Small intestine (tissue), 7 donors: Measurements from ENCODE around the gene LRRC7. TPM values are rescaled to one million over a fixed set of nuclear protein-coding genes. Genes with fewer than 3 reads are reported as not detected.
A peak's percentile ranks its signal among the peaks of the same experiment; 100 is the strongest.

ENCODE experiments used
- DNase-seq, 2 donors: peaks; one replicate each; pipeline versions ENCODE4 v3.0.0 to v3.0.0-alpha.2; 2013
- FAIRE-seq: peaks from 2 replicates; lab custom pipeline; 2012; peaks lifted over from hg19 to GRCh38; lab: Jason Lieb, UNC
- H3K27ac ChIP-seq, 3 donors: one replicate each; pipeline ENCODE4 v1.5.1; 2013; ENCODE audit warnings: low read length in 2 of 3, mild to moderate bottlenecking in 2 of 3, control low read depth in 1 of 3, inconsistent platforms in 1 of 3, low read depth in 1 of 3, moderate library complexity in 1 of 3
- H3K27me3 ChIP-seq, 3 donors: one replicate each; pipeline ENCODE4 v1.6.1; 2013; ENCODE audit warnings: low read length in 3 of 3, inconsistent platforms in 1 of 3; ENCODE audit not compliant: control insufficient read depth in 3 of 3, insufficient read depth in 3 of 3
- H3K36me3 ChIP-seq, 3 donors: one replicate each; pipeline ENCODE4 v1.6.1; 2013; ENCODE audit warnings: low read length in 3 of 3, inconsistent platforms in 1 of 3, low read depth in 1 of 3, mild to moderate bottlenecking in 1 of 3, moderate library complexity in 1 of 3; ENCODE audit not compliant: control insufficient read depth in 3 of 3, insufficient read depth in 2 of 3
- H3K4me1 ChIP-seq, 3 donors: one replicate each; pipeline ENCODE4 v1.6.1; 2013; ENCODE audit warnings: low read length in 2 of 3, inconsistent platforms in 1 of 3, low read depth in 1 of 3, mild to moderate bottlenecking in 1 of 3, moderate library complexity in 1 of 3; ENCODE audit not compliant: control insufficient read depth in 3 of 3, insufficient read depth in 2 of 3
- H3K4me3 ChIP-seq, 3 donors: one replicate each; pipeline ENCODE4 v1.5.1; 2013; ENCODE audit warnings: low read length in 3 of 3, control low read depth in 1 of 3, inconsistent platforms in 1 of 3, low read depth in 1 of 3, mild to moderate bottlenecking in 1 of 3, moderate library complexity in 1 of 3
- H3K9me3 ChIP-seq, 2 donors: one replicate each; pipeline ENCODE4 v1.6.1; 2013; ENCODE audit warnings: low read depth in 1 of 2, low read length in 1 of 2; ENCODE audit not compliant: control insufficient read depth in 2 of 2, insufficient read depth in 1 of 2
- WGBS, 3 donors: extraction: QIAGEN DNeasy Blood & Tissue Kit; methylation state at CpG; one replicate each; pipeline ENCODE4 v1.1.7; 2013; 5-methylcytosine and 5-hydroxymethylcytosine counted together
- polyA plus RNA-seq, 4 donors: library from polyadenylated mRNA; stranded (reverse) in 3 of 4; unstranded in 1 of 4; fragments of 200-250 nt in 3 of 4; fragments of 120-200 nt in 1 of 4; gene quantifications; one replicate each; pipeline versions ENCODE4 v1.2.1 to v1.2.3, GENCODE V29; 2013
- donor health status: healthy with polysubstance abuse.
- donor health status: control.
- donor health status: control.
- donor health status: Bipolar disorder and iron deficiency.
- donor health status: healthy.

LRRC7 gene
- polyA plus RNA-seq, 4 donors: 0.33 to 2.2 TPM; not detected in 2

- DNase-seq (no peak), FAIRE-seq (no peak)
- H3K4me1 ChIP-seq: no peaks in the 10 kb centered on the region
- 81 to 86% (median 81%) methylated on average over 2 of the region's 2 CpGs for WGBS, 3 donors
- H3K27me3 ChIP-seq: no peaks in the 10 kb centered on the region
- H3K9me3 ChIP-seq: no peaks in the 10 kb centered on the region
- no peak overlapping the region for H3K27ac ChIP-seq
- H3K36me3 ChIP-seq: no peaks in the 10 kb centered on the region
- no peak overlapping the region for H3K4me3 ChIP-seq
Observed at GRCh38 chr1:69595486-69595885, 27.8 kb downstream of the LRRC7 start.

GRCh38 chr1:69611316-69611715, 43.6 kb downstream of the LRRC7 start:
- Histone ChIP-seq H3K4me3 (no peak overlapping the region), H3K4me1 (no peaks in the 10 kb centered on the region), H3K9me3 (no peaks in the 10 kb centered on the region), H3K27me3 (no peaks in the 10 kb centered on the region), H3K27ac (no peak overlapping the region), H3K36me3 (no peaks in the 10 kb centered on the region)
- DNase-seq: no peak
- FAIRE-seq: no peak
- 62 to 67% (median 66%) methylated on average over 3 of the region's 3 CpGs for WGBS, 3 donors

GRCh38 chr1:69613414-69613813, 45.7 kb downstream of the LRRC7 start:
- H3K4me3 ChIP-seq: no peak overlapping the region
- no peaks in the 10 kb centered on the region for H3K27me3 ChIP-seq
- no peak overlapping the region for H3K27ac ChIP-seq
- H3K36me3 ChIP-seq: no peaks in the 10 kb centered on the region
- DNase-seq: no peak
- FAIRE-seq: no peak
- H3K4me1 ChIP-seq: no peaks in the 10 kb centered on the region
- H3K9me3 ChIP-seq: no peaks in the 10 kb centered on the region
- 90 to 97% (median 94%) methylated on average over 3 of the region's 3 CpGs for WGBS, 3 donors

- Histone ChIP-seq H3K9me3 (no peaks in the 10 kb centered on the region), H3K4me3 (no peak overlapping the region), H3K36me3 (no peaks in the 10 kb centered on the region), H3K4me1 (no peaks in the 10 kb centered on the region), H3K27ac (no peak overlapping the region), H3K27me3 (no peaks in the 10 kb centered on the region)
- DNase-seq (no peak), FAIRE-seq (no peak)
- WGBS, 3 donors: 22 to 67% (median 31%) methylated on average over 1 of the region's 1 CpG
Observed at GRCh38 chr1:69638673-69639072, 71.0 kb downstream of the LRRC7 start.

GRCh38 chr1:69639159-69639558, 71.4 kb downstream of the LRRC7 start:
- no peak overlapping the region for H3K4me3 ChIP-seq
- no peak overlapping the region for H3K27ac ChIP-seq
- no peaks in the 10 kb centered on the region for H3K27me3 ChIP-seq
- H3K9me3 ChIP-seq: no peaks in the 10 kb centered on the region
- H3K36me3 ChIP-seq: no peaks in the 10 kb centered on the region
- no peak for FAIRE-seq
- no peaks in the 10 kb centered on the region for H3K4me1 ChIP-seq
- DNase-seq: no peak

GRCh38 chr1:69643266-69643665, 75.5 kb downstream of the LRRC7 start:
- FAIRE-seq (no peak), DNase-seq (no peak)
- H3K27ac ChIP-seq: no peak overlapping the region
- no peaks in the 10 kb centered on the region for H3K36me3 ChIP-seq
- H3K27me3 ChIP-seq: no peaks in the 10 kb centered on the region
- no peaks in the 10 kb centered on the region for H3K4me1 ChIP-seq
- H3K9me3 ChIP-seq: no peaks in the 10 kb centered on the region
- H3K4me3 ChIP-seq: no peak overlapping the region

GRCh38 chr1:69645477-69645876, 77.8 kb downstream of the LRRC7 start:
- DNase-seq: no peak
- no peak overlapping the region for H3K27ac ChIP-seq
- peak; percentile 74 for FAIRE-seq
- H3K4me1 ChIP-seq: no peaks in the 10 kb centered on the region
- no peaks in the 10 kb centered on the region for H3K9me3 ChIP-seq
- no peaks in the 10 kb centered on the region for H3K27me3 ChIP-seq
- no peaks in the 10 kb centered on the region for H3K36me3 ChIP-seq
- 30 to 49% (median 35%) methylated on average over 1 of the region's 1 CpG for WGBS, 3 donors
- H3K4me3 ChIP-seq: no peak overlapping the region

- Histone ChIP-seq H3K27ac (no peak overlapping the region), H3K27me3 (no peaks in the 10 kb centered on the region), H3K4me1 (no peaks in the 10 kb centered on the region), H3K9me3 (no peaks in the 10 kb centered on the region), H3K4me3 (no peak overlapping the region), H3K36me3 (no peaks in the 10 kb centered on the region)
- DNase-seq (no peak), FAIRE-seq (no peak)
Observed at GRCh38 chr1:69648486-69648885, 80.8 kb downstream of the LRRC7 start.

GRCh38 chr1:69649383-69649990, 81.8 kb downstream of the LRRC7 start:
- FAIRE-seq: no peak

More at GRCh38 chr1:69649383-69649990, 81.8 kb downstream of the LRRC7 start:
- no peaks in the 10 kb centered on the region for H3K27me3 ChIP-seq
- 75 to 83% (median 76%) methylated on average over 5 of the region's 5 CpGs for WGBS, 3 donors
- DNase-seq: no peak
- H3K4me1 ChIP-seq: no peaks in the 10 kb centered on the region
- no peaks in the 10 kb centered on the region for H3K9me3 ChIP-seq
- no peak overlapping the region for H3K27ac ChIP-seq
- H3K36me3 ChIP-seq: no peaks in the 10 kb centered on the region
- H3K4me3 ChIP-seq: no peak overlapping the region
